ENCODE measurements around the gene RYR2.

DNA sequence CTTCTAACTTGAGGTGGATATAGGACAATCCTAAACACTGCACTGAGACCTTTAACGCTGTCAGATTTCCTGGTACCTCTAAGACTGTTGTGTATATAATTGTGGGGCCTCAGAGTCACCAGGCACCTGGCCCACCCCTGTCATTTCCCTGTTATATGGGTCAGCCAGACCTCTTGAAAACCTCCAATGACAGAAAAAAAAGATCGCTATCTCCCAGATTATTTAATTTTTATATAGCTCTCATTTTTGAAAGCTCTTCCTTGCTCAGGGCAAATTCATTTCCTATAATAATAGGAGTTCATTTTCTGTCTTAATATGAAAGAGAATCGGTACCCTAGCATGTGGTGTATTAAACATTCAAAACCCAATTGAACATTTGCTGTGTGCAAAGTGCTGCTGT is 792.1 kb downstream of the RYR2 start:
- TF ChIP-seq, protein P1, sequence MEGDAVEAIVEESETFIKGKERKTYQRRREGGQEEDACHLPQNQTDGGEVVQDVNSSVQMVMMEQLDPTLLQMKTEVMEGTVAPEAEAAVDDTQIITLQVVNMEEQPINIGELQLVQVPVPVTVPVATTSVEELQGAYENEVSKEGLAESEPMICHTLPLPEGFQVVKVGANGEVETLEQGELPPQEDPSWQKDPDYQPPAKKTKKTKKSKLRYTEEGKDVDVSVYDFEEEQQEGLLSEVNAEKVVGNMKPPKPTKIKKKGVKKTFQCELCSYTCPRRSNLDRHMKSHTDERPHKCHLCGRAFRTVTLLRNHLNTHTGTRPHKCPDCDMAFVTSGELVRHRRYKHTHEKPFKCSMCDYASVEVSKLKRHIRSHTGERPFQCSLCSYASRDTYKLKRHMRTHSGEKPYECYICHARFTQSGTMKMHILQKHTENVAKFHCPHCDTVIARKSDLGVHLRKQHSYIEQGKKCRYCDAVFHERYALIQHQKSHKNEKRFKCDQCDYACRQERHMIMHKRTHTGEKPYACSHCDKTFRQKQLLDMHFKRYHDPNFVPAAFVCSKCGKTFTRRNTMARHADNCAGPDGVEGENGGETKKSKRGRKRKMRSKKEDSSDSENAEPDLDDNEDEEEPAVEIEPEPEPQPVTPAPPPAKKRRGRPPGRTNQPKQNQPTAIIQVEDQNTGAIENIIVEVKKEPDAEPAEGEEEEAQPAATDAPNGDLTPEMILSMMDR (IDR thresholded peaks at IDR 0.05): no peak
- no peak for TF ChIP-seq EP300 (IDR thresholded peaks at IDR 0.05)

Measured in tibial nerve (tissue), 4 donors.